ENCODE results near the gene TRPM3.

Gene TRPM3

DNA sequence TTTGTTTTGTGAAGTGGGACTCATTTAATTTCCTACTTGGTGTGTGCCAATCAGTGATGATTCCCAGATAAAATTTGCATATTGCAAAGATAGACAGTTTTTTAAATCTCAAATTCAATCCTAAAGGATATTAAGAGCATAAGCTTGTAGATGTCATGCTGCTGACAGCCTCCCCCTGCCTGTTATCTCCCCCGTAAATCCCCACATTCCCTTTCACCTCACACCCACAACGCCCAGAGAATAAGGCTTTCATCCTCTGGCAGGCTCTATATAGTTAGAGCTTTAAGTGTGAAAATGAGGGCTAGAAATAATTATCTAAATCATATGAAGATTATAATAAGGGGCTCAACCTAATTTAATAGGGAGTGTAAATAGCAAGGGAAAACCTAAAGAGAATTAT lies 265.0 kb downstream of the TRPM3 start:
- TF ChIP-seq, protein P1, sequence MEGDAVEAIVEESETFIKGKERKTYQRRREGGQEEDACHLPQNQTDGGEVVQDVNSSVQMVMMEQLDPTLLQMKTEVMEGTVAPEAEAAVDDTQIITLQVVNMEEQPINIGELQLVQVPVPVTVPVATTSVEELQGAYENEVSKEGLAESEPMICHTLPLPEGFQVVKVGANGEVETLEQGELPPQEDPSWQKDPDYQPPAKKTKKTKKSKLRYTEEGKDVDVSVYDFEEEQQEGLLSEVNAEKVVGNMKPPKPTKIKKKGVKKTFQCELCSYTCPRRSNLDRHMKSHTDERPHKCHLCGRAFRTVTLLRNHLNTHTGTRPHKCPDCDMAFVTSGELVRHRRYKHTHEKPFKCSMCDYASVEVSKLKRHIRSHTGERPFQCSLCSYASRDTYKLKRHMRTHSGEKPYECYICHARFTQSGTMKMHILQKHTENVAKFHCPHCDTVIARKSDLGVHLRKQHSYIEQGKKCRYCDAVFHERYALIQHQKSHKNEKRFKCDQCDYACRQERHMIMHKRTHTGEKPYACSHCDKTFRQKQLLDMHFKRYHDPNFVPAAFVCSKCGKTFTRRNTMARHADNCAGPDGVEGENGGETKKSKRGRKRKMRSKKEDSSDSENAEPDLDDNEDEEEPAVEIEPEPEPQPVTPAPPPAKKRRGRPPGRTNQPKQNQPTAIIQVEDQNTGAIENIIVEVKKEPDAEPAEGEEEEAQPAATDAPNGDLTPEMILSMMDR (IDR thresholded peaks at IDR 0.05; ENCODE audit: extremely low read depth, insufficient read depth, missing control alignments), result no peak
- in situ Hi-C loops (cut with MboI; ENCODE audit: low pct_unique_long_range_greater_than_20kb, low sequenced_read_pairs, unreplicated experiment), result no loop called here
- no peak for DNase-seq (ENCODE audit: low spot score)

GRCh38 chr9:70852711-70853240 lies 268.6 kb downstream of the TRPM3 start:
- TF ChIP-seq, protein P1 (IDR thresholded peaks at IDR 0.05; ENCODE audit: extremely low read depth, insufficient read depth, missing control alignments), result no peak

DNA sequence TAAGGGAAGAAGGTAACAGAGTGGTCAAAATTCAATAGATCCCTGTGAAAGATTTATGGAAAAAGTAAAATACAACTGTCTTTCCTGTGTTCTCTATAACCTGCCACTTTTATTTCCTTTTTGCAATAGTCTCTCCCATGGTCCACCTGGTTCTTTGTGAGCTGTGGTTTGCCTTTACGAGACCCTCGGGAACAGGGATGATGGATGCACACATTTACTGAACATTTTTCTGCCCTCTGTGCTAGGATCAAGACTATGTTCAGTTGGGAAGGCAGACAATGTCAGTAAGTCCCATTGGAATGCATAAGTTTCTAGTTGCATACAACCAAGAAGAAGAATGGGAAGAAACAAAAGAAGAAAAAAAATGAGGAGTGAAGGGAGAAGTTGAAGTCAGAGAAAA lies 281.2 kb downstream of the TRPM3 start:
- TF ChIP-seq, protein P1 (IDR thresholded peaks at IDR 0.05; ENCODE audit: extremely low read depth, insufficient read depth, missing control alignments), result no peak
- in situ Hi-C loops (cut with MboI; ENCODE audit: low pct_unique_long_range_greater_than_20kb, low sequenced_read_pairs, unreplicated experiment), result no loop called here
- no peak for DNase-seq (ENCODE audit: low spot score)

More at GRCh38 chr9:70852711-70853240, 268.6 kb downstream of the TRPM3 start:
- no peak for DNase-seq (ENCODE audit: low spot score)
- in situ Hi-C loops (cut with MboI; ENCODE audit: low pct_unique_long_range_greater_than_20kb, low sequenced_read_pairs, unreplicated experiment), result no loop called here

DNA sequence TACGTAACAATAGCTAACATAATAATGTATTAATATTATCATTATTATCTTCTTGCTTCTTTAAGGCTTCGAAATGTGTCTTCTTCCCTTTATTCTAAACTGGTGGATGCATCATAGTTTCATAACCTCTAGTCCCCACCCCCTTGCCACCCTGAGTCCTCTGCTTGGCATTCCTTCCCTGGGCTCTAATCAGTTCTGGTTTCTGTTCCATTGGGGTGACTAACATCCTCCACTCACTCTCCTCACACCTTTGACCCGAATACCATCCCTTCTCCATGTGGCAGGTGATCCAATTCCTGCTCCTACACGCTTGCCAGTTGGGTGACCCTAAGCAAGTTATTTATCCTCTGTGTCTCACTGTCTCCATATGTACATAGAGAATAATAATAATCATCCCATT lies 286.1 kb downstream of the TRPM3 start:
- in situ Hi-C loops (cut with MboI; ENCODE audit: low pct_unique_long_range_greater_than_20kb, low sequenced_read_pairs, unreplicated experiment), result no loop called here
- no peak for DNase-seq (ENCODE audit: low spot score)
- TF ChIP-seq, protein P1 (IDR thresholded peaks at IDR 0.05; ENCODE audit: extremely low read depth, insufficient read depth, missing control alignments), result no peak

DNA sequence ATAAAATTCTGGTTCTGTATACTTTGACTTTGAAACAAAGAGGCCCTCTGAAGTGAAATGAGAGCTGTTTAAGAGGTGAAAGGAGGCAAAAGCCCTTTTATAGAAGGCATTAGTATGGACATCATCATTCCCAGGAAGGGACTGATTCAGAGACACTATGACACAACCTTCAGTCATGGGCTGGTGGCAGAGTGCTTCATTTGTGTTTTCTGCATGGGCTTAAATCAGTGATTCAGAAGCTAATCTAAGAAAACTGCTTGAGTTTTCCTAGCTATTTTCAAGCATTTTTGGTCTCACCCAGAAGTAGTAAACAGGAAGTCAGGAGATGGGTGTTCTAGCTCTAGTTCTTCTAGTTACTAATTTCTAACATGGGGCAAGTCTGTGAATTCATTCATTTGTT lies 288.9 kb downstream of the TRPM3 start:
- TF ChIP-seq, protein P1 (IDR thresholded peaks at IDR 0.05; ENCODE audit: extremely low read depth, insufficient read depth, missing control alignments), result no peak
- in situ Hi-C loops (cut with MboI; ENCODE audit: low pct_unique_long_range_greater_than_20kb, low sequenced_read_pairs, unreplicated experiment), result no loop called here
- DNase-seq (ENCODE audit: low spot score), result no peak

DNA sequence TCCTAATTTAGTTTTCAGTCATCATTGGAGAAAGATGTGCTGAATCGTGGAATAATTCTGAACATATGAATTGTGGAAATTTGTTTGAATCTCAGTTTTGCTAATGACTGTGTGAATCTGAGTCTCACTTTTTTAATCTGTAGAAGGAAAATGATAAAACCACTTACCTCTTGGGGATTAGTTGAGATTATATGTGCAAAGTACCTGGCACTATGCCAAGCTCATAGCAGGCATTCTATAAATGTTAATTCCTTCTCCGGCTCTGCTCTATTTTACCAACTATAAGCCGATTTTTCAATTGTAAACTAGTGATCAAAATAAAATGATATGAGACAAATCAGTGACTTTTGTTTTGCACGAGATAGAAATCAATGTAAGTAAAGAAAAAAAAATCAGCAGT lies 290.8 kb downstream of the TRPM3 start:
- in situ Hi-C loops (cut with MboI; ENCODE audit: low pct_unique_long_range_greater_than_20kb, low sequenced_read_pairs, unreplicated experiment), result no loop called here
- DNase-seq (ENCODE audit: low spot score), result no peak
- TF ChIP-seq, protein P1 (IDR thresholded peaks at IDR 0.05; ENCODE audit: extremely low read depth, insufficient read depth, missing control alignments), result no peak
